WTC11 (cell line): ENCODE data around the gene LMO1.

Experiments
- ELF4 ChIP-seq: sonication (generic); formaldehyde crosslinking; IDR thresholded peaks from 2 replicates; pipeline ENCODE4 v1.8.1; 2022; ENCODE audit warnings: low read depth, mild to moderate bottlenecking, moderate library complexity, missing genetic modification reagents
- MYBL2 ChIP-seq: sonication (generic); formaldehyde crosslinking; IDR thresholded peaks from 2 replicates; pipeline ENCODE4 v1.8.1; 2023; ENCODE audit warnings: mild to moderate bottlenecking, moderate library complexity, missing genetic modification reagents
- NFATC4 ChIP-seq: fragments of 250-450 bp; sonication (Bioruptor Pico); IDR thresholded peaks from 2 replicates; pipeline ENCODE4 v1.9.0; 2021; ENCODE audit warnings: mild to moderate bottlenecking
- TP53 ChIP-seq: sonication (generic); formaldehyde crosslinking; IDR thresholded peaks from 2 replicates; pipeline ENCODE4 v1.8.1; 2023; ENCODE audit warnings: mild to moderate bottlenecking, missing genetic modification reagents
- TF ChIP-seq, protein P1 (sequence below): fragments of 200-600 bp; IDR thresholded peaks from 2 replicates; pipeline ENCODE4 v1.8.0; 2022; ENCODE audit warnings: antibody characterized with exemption
- TF ChIP-seq, protein P2 (sequence below): sonication (generic); formaldehyde crosslinking; IDR thresholded peaks from 2 replicates; pipeline ENCODE4 v1.8.0; 2022; ENCODE audit warnings: mild to moderate bottlenecking, missing genetic modification reagents
- TF ChIP-seq, protein P3 (sequence below): sonication (generic); formaldehyde crosslinking; conservative IDR thresholded peaks from 2 replicates; pipeline ENCODE4 v1.8.1; 2023; ENCODE audit warnings: mild to moderate bottlenecking, low read depth, missing genetic modification reagents, moderate library complexity
- TF ChIP-seq, protein P4 (sequence below): sonication (generic); formaldehyde crosslinking; IDR thresholded peaks from 2 replicates; pipeline ENCODE4 v1.8.0; 2022; ENCODE audit warnings: mild to moderate bottlenecking, missing genetic modification reagents
- TF ChIP-seq, protein P5 (sequence below): sonication (generic); formaldehyde crosslinking; IDR thresholded peaks from 2 replicates; pipeline ENCODE4 v1.8.1; 2022; ENCODE audit warnings: low read depth, mild to moderate bottlenecking, moderate library complexity, missing genetic modification reagents, borderline replicate concordance

DNA sequence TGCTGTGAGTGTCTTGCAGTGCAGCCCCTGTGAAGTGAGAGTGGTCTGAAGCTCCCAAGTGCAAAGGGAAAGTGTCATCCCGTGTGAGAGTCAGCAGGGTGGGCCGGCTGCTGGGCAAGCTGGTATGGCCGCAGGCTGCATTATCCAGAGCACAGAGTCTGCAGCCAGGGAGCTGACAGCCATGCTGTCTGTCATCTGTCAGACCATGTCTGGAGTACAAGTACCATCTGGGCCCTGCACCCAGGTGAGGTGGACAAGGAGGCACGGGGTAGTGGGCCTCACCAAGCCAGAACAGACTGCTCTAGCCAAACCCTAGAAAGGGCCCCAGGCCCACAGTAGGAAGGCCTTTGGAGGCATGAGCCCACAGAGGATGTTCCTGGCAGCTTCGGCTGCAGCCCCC, 20.2 kb downstream of the LMO1 start:
- TF ChIP-seq, protein P1, sequence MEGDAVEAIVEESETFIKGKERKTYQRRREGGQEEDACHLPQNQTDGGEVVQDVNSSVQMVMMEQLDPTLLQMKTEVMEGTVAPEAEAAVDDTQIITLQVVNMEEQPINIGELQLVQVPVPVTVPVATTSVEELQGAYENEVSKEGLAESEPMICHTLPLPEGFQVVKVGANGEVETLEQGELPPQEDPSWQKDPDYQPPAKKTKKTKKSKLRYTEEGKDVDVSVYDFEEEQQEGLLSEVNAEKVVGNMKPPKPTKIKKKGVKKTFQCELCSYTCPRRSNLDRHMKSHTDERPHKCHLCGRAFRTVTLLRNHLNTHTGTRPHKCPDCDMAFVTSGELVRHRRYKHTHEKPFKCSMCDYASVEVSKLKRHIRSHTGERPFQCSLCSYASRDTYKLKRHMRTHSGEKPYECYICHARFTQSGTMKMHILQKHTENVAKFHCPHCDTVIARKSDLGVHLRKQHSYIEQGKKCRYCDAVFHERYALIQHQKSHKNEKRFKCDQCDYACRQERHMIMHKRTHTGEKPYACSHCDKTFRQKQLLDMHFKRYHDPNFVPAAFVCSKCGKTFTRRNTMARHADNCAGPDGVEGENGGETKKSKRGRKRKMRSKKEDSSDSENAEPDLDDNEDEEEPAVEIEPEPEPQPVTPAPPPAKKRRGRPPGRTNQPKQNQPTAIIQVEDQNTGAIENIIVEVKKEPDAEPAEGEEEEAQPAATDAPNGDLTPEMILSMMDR: no peak
- TF ChIP-seq MYBL2: no peak
- no peak for TF ChIP-seq NFATC4 (CRISPR knock-in tag)
- TF ChIP-seq, protein P2, sequence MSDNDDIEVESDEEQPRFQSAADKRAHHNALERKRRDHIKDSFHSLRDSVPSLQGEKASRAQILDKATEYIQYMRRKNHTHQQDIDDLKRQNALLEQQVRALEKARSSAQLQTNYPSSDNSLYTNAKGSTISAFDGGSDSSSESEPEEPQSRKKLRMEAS: no peak
- TF ChIP-seq, protein P3, sequence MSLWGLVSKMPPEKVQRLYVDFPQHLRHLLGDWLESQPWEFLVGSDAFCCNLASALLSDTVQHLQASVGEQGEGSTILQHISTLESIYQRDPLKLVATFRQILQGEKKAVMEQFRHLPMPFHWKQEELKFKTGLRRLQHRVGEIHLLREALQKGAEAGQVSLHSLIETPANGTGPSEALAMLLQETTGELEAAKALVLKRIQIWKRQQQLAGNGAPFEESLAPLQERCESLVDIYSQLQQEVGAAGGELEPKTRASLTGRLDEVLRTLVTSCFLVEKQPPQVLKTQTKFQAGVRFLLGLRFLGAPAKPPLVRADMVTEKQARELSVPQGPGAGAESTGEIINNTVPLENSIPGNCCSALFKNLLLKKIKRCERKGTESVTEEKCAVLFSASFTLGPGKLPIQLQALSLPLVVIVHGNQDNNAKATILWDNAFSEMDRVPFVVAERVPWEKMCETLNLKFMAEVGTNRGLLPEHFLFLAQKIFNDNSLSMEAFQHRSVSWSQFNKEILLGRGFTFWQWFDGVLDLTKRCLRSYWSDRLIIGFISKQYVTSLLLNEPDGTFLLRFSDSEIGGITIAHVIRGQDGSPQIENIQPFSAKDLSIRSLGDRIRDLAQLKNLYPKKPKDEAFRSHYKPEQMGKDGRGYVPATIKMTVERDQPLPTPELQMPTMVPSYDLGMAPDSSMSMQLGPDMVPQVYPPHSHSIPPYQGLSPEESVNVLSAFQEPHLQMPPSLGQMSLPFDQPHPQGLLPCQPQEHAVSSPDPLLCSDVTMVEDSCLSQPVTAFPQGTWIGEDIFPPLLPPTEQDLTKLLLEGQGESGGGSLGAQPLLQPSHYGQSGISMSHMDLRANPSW (CRISPR knock-in tag): no peak
- TF ChIP-seq, protein P4, sequence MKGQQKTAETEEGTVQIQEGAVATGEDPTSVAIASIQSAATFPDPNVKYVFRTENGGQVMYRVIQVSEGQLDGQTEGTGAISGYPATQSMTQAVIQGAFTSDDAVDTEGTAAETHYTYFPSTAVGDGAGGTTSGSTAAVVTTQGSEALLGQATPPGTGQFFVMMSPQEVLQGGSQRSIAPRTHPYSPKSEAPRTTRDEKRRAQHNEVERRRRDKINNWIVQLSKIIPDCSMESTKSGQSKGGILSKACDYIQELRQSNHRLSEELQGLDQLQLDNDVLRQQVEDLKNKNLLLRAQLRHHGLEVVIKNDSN (CRISPR knock-in tag): no peak
- no peak for TF ChIP-seq TP53 (CRISPR knock-in tag)
- TF ChIP-seq ELF4 (CRISPR knock-in tag): no peak
- TF ChIP-seq, protein P5, sequence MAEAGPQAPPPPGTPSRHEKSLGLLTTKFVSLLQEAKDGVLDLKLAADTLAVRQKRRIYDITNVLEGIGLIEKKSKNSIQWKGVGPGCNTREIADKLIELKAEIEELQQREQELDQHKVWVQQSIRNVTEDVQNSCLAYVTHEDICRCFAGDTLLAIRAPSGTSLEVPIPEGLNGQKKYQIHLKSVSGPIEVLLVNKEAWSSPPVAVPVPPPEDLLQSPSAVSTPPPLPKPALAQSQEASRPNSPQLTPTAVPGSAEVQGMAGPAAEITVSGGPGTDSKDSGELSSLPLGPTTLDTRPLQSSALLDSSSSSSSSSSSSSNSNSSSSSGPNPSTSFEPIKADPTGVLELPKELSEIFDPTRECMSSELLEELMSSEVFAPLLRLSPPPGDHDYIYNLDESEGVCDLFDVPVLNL: no peak
